ENCODE measurements around the gene BCL7B.

- TF ChIP-seq, protein P1, sequence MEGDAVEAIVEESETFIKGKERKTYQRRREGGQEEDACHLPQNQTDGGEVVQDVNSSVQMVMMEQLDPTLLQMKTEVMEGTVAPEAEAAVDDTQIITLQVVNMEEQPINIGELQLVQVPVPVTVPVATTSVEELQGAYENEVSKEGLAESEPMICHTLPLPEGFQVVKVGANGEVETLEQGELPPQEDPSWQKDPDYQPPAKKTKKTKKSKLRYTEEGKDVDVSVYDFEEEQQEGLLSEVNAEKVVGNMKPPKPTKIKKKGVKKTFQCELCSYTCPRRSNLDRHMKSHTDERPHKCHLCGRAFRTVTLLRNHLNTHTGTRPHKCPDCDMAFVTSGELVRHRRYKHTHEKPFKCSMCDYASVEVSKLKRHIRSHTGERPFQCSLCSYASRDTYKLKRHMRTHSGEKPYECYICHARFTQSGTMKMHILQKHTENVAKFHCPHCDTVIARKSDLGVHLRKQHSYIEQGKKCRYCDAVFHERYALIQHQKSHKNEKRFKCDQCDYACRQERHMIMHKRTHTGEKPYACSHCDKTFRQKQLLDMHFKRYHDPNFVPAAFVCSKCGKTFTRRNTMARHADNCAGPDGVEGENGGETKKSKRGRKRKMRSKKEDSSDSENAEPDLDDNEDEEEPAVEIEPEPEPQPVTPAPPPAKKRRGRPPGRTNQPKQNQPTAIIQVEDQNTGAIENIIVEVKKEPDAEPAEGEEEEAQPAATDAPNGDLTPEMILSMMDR (IDR thresholded peaks at IDR 0.05): no peak
- TF ChIP-seq POLR2A (IDR thresholded peaks at IDR 0.05; ENCODE audit: low read depth) (no peak), POLR2AphosphoS5 (IDR thresholded peaks at IDR 0.05) (no peak)
Measured at GRCh38 chr7:73503229-73503628, 54.3 kb downstream of the BCL7B start.
